Activated naive CD4-positive, alpha-beta T cell treated with anti-CD3 and anti-CD28 coated beads, Interleukin-2, amount 50 U/mL, for 24 hours (primary cell): ENCODE results near the gene EFNA3.
A peak's percentile ranks its signal among the peaks of the same experiment; 100 is the strongest.

Source experiments
- H3K27ac Mint-ChIP-seq: one replicate; pipeline ENCODE4 v1.8.0; 2021; ENCODE audit warnings: mild to moderate bottlenecking, mixed read lengths
- H3K27me3 Mint-ChIP-seq: one replicate; pipeline ENCODE4 v1.8.0; 2021; ENCODE audit warnings: mixed read lengths
- H3K36me3 Mint-ChIP-seq: one replicate; pipeline ENCODE4 v1.8.0; 2021; ENCODE audit warnings: mixed read lengths
- H3K4me1 Mint-ChIP-seq: one replicate; pipeline ENCODE4 v1.8.0; 2021; ENCODE audit warnings: mixed read lengths
- H3K4me3 Mint-ChIP-seq: one replicate; pipeline ENCODE4 v1.8.0; 2021; ENCODE audit warnings: mild to moderate bottlenecking, mixed read lengths
- H3K9me3 Mint-ChIP-seq: one replicate; pipeline ENCODE4 v1.8.0; 2021; ENCODE audit warnings: mixed read lengths

Gene EFNA3

GRCh38 chr1:155043301-155043702, 35.3 kb upstream of the EFNA3 start:
- Mint-ChIP-seq H3K4me1 (peaks cover 5% of the 10 kb centered on the region), H3K27me3 (no peaks in the 10 kb centered on the region), H3K4me3 (no peak overlapping the region), H3K27ac (no peak overlapping the region), H3K36me3 (no peaks in the 10 kb centered on the region), H3K9me3 (no peaks in the 10 kb centered on the region)

- Mint-ChIP-seq H3K27me3 (no peaks in the 10 kb centered on the region), H3K27ac (peak overlapping the region; percentile 8), H3K36me3 (no peaks in the 10 kb centered on the region), H3K4me1 (peaks cover 5% of the 10 kb centered on the region), H3K4me3 (no peak overlapping the region), H3K9me3 (no peaks in the 10 kb centered on the region)
Measured at GRCh38 chr1:155043793-155044192, 34.8 kb upstream of the EFNA3 start.

GRCh38 chr1:155044365-155044764, 34.3 kb upstream of the EFNA3 start:
- Mint-ChIP-seq H3K9me3 (no peaks in the 10 kb centered on the region), H3K27me3 (no peaks in the 10 kb centered on the region), H3K36me3 (no peaks in the 10 kb centered on the region), H3K27ac (no peak overlapping the region), H3K4me3 (no peak overlapping the region), H3K4me1 (peaks cover 5% of the 10 kb centered on the region)

- no peaks in the 10 kb centered on the region for H3K36me3 Mint-ChIP-seq
- no peaks in the 10 kb centered on the region for H3K27me3 Mint-ChIP-seq
- H3K27ac Mint-ChIP-seq, result no peak overlapping the region
- H3K9me3 Mint-ChIP-seq, result no peaks in the 10 kb centered on the region
- no peak overlapping the region for H3K4me3 Mint-ChIP-seq
- peaks cover 11% of the 10 kb centered on the region for H3K4me1 Mint-ChIP-seq
Measured at GRCh38 chr1:155044812-155045657, 33.6 kb upstream of the EFNA3 start.

GRCh38 chr1:155048449-155049334, 29.9 kb upstream of the EFNA3 start:
- no peak overlapping the region for H3K27ac Mint-ChIP-seq
- H3K27me3 Mint-ChIP-seq, result no peaks in the 10 kb centered on the region
- no peaks in the 10 kb centered on the region for H3K36me3 Mint-ChIP-seq
- H3K4me3 Mint-ChIP-seq, result no peak overlapping the region
- peaks cover 29% of the 10 kb centered on the region for H3K4me1 Mint-ChIP-seq
- H3K9me3 Mint-ChIP-seq, result no peaks in the 10 kb centered on the region

GRCh38 chr1:155049651-155050559, 28.7 kb upstream of the EFNA3 start:
- peak overlapping the region; percentile 46 for H3K27ac Mint-ChIP-seq
- no peaks in the 10 kb centered on the region for H3K9me3 Mint-ChIP-seq
- no peaks in the 10 kb centered on the region for H3K36me3 Mint-ChIP-seq
- peaks cover 27% of the 10 kb centered on the region for H3K4me1 Mint-ChIP-seq
- no peaks in the 10 kb centered on the region for H3K27me3 Mint-ChIP-seq
- peak overlapping the region; percentile 86 for H3K4me3 Mint-ChIP-seq

GRCh38 chr1:155050560-155051341, 27.9 kb upstream of the EFNA3 start, which contains the start of gene ADAM15:
TSS of gene ADAM15 (plus strand) at chr1:155051316. CDS start at chr1:155051387, 71 bp downstream.
- H3K27me3 Mint-ChIP-seq, result no peaks in the 10 kb centered on the region

GRCh38 chr1:155051342-155051776, 27.3 kb upstream of the EFNA3 start:
- peak overlapping the region; percentile 87 for H3K4me3 Mint-ChIP-seq
- no peaks in the 10 kb centered on the region for H3K9me3 Mint-ChIP-seq
- H3K4me1 Mint-ChIP-seq, result peaks cover 24% of the 10 kb centered on the region
- H3K36me3 Mint-ChIP-seq, result no peaks in the 10 kb centered on the region
- H3K27ac Mint-ChIP-seq, result no peak overlapping the region
- no peaks in the 10 kb centered on the region for H3K27me3 Mint-ChIP-seq

More at GRCh38 chr1:155050560-155051341, 27.9 kb upstream of the EFNA3 start, which contains the start of gene ADAM15:
- peaks cover 24% of the 10 kb centered on the region for H3K4me1 Mint-ChIP-seq
- peak within 1 kb of the TSS; percentile 87 for H3K4me3 Mint-ChIP-seq
- no peaks in the 10 kb centered on the region for H3K36me3 Mint-ChIP-seq
- no peaks in the 10 kb centered on the region for H3K9me3 Mint-ChIP-seq
- peak within 1 kb of the TSS; percentile 84 for H3K27ac Mint-ChIP-seq

GRCh38 chr1:155051777-155052398, 26.7 kb upstream of the EFNA3 start:
- Mint-ChIP-seq H3K4me1 (peaks cover 24% of the 10 kb centered on the region), H3K27ac (no peak overlapping the region), H3K4me3 (peak overlapping the region; percentile 87), H3K36me3 (no peaks in the 10 kb centered on the region), H3K9me3 (no peaks in the 10 kb centered on the region), H3K27me3 (no peaks in the 10 kb centered on the region)

- H3K4me1 Mint-ChIP-seq, result peaks cover 24% of the 10 kb centered on the region
- H3K27ac Mint-ChIP-seq, result no peak overlapping the region
- H3K27me3 Mint-ChIP-seq, result no peaks in the 10 kb centered on the region
- H3K9me3 Mint-ChIP-seq, result no peaks in the 10 kb centered on the region
- peaks cover 1% of the 10 kb centered on the region for H3K36me3 Mint-ChIP-seq
- H3K4me3 Mint-ChIP-seq, result peak overlapping the region; percentile 87
Measured at GRCh38 chr1:155052439-155053395, 25.9 kb upstream of the EFNA3 start.

- H3K36me3 Mint-ChIP-seq, result peaks cover 1% of the 10 kb centered on the region
- H3K9me3 Mint-ChIP-seq, result no peaks in the 10 kb centered on the region
- no peak overlapping the region for H3K27ac Mint-ChIP-seq
- peaks cover 24% of the 10 kb centered on the region for H3K4me1 Mint-ChIP-seq
- peak overlapping the region; percentile 23 for H3K4me3 Mint-ChIP-seq
- H3K27me3 Mint-ChIP-seq, result no peaks in the 10 kb centered on the region
Measured at GRCh38 chr1:155053531-155054105, 25.0 kb upstream of the EFNA3 start.

GRCh38 chr1:155057104-155057503, 21.5 kb upstream of the EFNA3 start:
- Mint-ChIP-seq H3K4me3 (no peak overlapping the region), H3K4me1 (peaks cover 20% of the 10 kb centered on the region), H3K27me3 (no peaks in the 10 kb centered on the region), H3K9me3 (no peaks in the 10 kb centered on the region), H3K36me3 (peaks cover 1% of the 10 kb centered on the region), H3K27ac (no peak overlapping the region)

- no peak overlapping the region for H3K27ac Mint-ChIP-seq
- peaks cover 19% of the 10 kb centered on the region for H3K4me1 Mint-ChIP-seq
- no peaks in the 10 kb centered on the region for H3K27me3 Mint-ChIP-seq
- peaks cover 1% of the 10 kb centered on the region for H3K36me3 Mint-ChIP-seq
- no peaks in the 10 kb centered on the region for H3K9me3 Mint-ChIP-seq
- no peak overlapping the region for H3K4me3 Mint-ChIP-seq
Measured at GRCh38 chr1:155057788-155058211, 20.8 kb upstream of the EFNA3 start.
